NCI-H460 (cell line): ENCODE results near the gene SLC30A3. TPM values are rescaled to one million over a fixed set of nuclear protein-coding genes. Genes with fewer than 3 reads are reported as not detected.
A peak's percentile ranks its signal among the peaks of the same experiment; 100 is the strongest.
"Not testable (repeated sequence)": the region's sequence is repeated elsewhere in the genome, so short reads cannot be mapped to it uniquely, and the experiment has no call there.

Experiments used
- DNase-seq: peaks from one replicate; pipeline ENCODE4 v3.0.0-alpha.2; 2016; ENCODE audit warnings: low read depth; ENCODE audit errors: extremely low read depth
- polyA plus RNA-seq: library from polyadenylated mRNA; depleted of rRNA; stranded (reverse); fragments of >200 nt; gene quantifications from 2 replicates; pipeline ENCODE4 v1.2.3, GENCODE V29; 2014; cell fraction: nucleus; rRNA removed
- total RNA-seq: library from RNA; depleted of rRNA; stranded (reverse); fragments of >200 nt; shearing (Covaris generic); gene quantifications from 2 replicates; pipeline ENCODE4 v1.2.3, GENCODE V29; 2014; rRNA removed

SLC30A3 gene
- 0.50 and 0.75 TPM in 2 replicates for total RNA-seq
- polyA plus RNA-seq: 3.6 and 3.7 TPM in 2 replicates

- DNase-seq: peak; percentile 52
Measured at GRCh38 chr2:27262379-27263286, at the start of gene SLC30A3. Gene SLC30A3 (minus strand): TSS chr2:27263047. CDS start chr2:27262906, 141 bp downstream.

DNA sequence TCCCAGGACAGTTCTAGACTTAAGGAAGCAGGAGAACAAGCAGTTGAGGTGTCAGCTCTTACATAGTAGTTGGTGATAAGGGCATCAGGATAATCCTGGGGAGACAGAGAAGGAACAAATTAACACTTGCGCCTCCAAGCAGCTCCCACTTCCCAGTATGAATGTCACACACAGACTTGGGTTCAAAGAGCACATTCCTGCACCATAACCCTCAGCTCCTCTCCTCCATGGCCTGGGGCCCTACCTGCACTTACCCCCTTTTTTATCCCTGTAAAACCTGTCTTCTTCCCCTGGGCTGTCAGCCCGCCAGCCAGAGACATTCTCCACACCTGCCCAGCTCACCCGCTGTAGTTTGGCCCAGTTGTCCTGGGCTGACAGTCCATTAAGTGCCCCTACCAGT is 49.3 kb upstream of the SLC30A3 start:
- DNase-seq: no peak

DNA sequence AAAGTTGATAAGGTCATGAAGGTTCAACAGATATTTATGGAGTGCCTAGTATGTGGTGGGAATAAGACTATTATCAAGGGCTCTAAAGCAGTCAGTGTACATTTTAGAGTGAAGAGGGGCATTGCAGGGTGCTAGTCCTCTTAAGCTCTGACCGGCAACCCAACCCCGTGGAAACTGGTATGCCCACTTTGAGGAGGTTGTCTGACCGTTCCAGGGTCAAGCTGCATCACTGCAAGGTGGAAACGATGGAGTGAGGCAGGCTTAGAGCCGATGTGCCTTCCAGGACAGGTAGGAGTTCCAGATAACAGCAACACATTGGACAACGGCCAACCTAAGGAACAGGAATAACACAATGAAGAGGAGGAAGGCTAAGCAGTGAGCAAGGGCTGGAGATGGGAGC is 46.8 kb upstream of the SLC30A3 start:
- no peak for DNase-seq

GRCh38 chr2:27308359-27308881 is 45.6 kb upstream of the SLC30A3 start, which contains the start of gene UCN:
Gene UCN (minus strand): TSS chr2:27308445. CDS start chr2:27307895, 550 bp downstream.
- no peak for DNase-seq

- DNase-seq: no peak
Measured at GRCh38 chr2:27307545-27308358, 44.9 kb upstream of the SLC30A3 start.

GRCh38 chr2:27307287-27307544 is 44.4 kb upstream of the SLC30A3 start:
- DNase-seq: no peak

GRCh38 chr2:27306573-27307286 is 43.9 kb upstream of the SLC30A3 start:
- no peak for DNase-seq

DNA sequence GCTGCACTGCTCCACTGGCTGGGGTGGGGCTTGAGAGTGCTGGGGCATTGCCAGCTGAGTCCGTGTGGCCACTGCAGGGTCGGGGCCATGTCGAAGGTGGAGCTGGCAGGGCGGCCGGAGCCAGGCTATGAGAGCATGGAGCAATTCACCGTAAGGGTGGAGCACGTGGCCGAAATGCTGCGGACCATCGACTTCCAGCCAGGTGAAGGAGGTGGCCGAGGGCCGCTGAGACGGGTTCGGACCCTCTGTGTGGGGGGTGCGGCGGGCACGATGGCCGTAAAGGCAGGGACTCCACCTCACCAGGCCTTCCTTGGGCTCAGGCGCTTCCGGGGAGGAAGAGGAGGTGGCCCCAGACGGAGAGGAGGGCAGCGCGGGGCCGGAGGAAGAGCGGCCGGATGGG is 43.3 kb upstream of the SLC30A3 start:
- no peak for DNase-seq

DNA sequence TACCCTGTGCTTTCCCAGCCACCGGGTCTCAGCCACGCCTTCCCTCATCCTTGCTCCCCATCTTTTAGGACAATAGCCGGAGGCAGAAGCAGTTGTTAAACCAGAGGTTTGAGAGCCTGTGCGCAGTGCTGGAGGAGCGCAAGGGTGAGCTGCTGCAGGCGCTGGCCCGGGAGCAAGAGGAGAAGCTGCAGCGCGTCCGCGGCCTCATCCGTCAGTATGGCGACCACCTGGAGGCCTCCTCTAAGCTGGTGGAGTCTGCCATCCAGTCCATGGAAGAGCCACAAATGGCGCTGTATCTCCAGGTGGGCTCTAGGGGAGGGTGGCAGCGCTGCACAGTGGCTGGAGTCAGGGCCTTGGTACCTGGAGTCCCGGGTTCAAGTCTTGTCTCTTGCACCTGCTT is 42.7 kb upstream of the SLC30A3 start:
- no peak for DNase-seq

GRCh38 chr2:27304488-27305240 is 41.8 kb upstream of the SLC30A3 start:
- no peak for DNase-seq

GRCh38 chr2:27303093-27304025 is 40.5 kb upstream of the SLC30A3 start:
- DNase-seq: peak; percentile 78

DNA sequence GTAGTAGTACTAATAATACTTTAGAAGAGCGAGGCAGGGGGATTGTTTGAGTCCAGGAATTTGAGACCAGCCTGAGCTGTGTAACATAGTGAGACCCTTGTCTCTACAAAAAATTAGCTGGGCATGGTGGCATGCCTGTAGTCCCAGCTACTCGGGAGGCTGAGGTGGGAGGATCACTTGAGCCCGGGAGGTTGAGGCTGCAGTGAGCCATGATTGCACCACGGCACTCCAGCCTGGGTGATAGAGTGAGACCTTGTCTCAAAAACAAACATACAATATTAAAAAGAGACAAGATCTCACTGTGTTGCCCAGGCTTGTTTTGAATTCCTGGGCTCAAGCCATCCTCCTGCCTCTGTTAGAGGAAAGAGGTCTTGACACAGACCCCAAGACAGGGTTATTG is 37.8 kb upstream of the SLC30A3 start:
- not testable (repeated sequence) for DNase-seq

GRCh38 chr2:27298391-27299080 is 35.7 kb upstream of the SLC30A3 start:
- no peak for DNase-seq

DNA sequence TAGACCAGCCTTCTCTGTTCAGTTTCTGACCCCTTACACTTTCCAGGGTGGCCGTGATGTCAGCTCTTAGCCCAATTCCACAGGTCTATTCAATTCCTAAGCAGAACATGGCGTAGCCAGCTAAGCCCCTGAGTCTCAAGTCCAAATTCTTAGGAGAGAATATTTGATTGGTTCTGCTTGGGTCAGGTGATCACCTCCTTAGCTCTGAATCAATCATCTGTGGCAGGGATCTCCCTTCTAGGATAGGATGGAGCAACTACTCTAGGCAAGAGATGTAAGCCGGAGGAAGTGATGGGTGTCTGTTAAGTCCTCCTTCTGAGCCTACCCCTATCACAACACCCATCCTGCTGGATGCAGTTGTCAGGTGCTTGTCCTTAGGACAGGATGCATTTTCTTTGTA is 34.3 kb upstream of the SLC30A3 start:
- DNase-seq: no peak

- no peak for DNase-seq
Measured at GRCh38 chr2:27296481-27296880, 33.6 kb upstream of the SLC30A3 start.

DNA sequence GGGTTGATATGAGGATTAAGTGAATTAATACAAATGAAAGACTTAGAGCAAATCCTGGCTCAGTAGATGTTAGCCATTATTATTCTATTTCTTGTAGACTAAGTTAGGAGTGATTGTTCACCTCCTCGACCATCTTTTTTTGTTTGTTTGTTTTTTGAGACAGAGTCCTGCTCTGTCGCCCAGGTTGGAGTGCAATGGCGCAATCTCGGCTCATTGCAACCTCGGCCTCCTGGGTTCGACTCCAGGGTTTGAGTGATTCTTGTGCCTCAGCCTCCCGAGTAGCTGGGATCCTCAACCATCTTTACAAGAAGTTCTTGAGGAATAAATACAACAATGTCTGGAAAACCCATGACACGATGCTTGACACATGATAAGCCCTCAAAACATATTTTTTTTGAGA is 32.1 kb upstream of the SLC30A3 start:
- no peak for DNase-seq

- DNase-seq: no peak
Measured at GRCh38 chr2:27291865-27292264, 29.0 kb upstream of the SLC30A3 start.

- no peak for DNase-seq
Measured at GRCh38 chr2:27290549-27290948, 27.7 kb upstream of the SLC30A3 start.
